Smooth muscle cell (in vitro differentiated cells): Measurements from ENCODE around the gene LRP1B. TPM values are rescaled to one million over a fixed set of nuclear protein-coding genes. Genes with fewer than 3 reads are reported as not detected.

Experiments
- DNase-seq: peaks from one replicate; lab custom pipeline; 2025; ENCODE audit not compliant: unreplicated experiment; lab: John Stamatoyannopoulos, UW
- H2AFZ ChIP-seq: fragments of 200-600 bp; sonication (generic); 2 replicates; pipeline ENCODE4 v1.6.0; 2016; ENCODE audit warnings: antibody characterized with exemption, low read depth, mild to moderate bottlenecking
- H3F3A ChIP-seq: fragments of 200-600 bp; sonication (generic); 2 replicates; pipeline ENCODE4 v1.6.0; 2017; ENCODE audit warnings: antibody characterized with exemption, low read depth
- H3K27ac ChIP-seq: fragments of 200-600 bp; sonication (generic); 2 replicates; pipeline ENCODE4 v1.5.1; 2016; ENCODE audit warnings: low read depth, mild to moderate bottlenecking
- H3K27me3 ChIP-seq: fragments of 200-600 bp; sonication (generic); 2 replicates; pipeline ENCODE4 v1.6.1; 2016; ENCODE audit warnings: low read depth, mild to moderate bottlenecking
- H3K36me3 ChIP-seq: fragments of 200-600 bp; sonication (generic); 2 replicates; pipeline ENCODE4 v1.5.1; 2016; ENCODE audit warnings: low read depth
- H3K4me1 ChIP-seq: fragments of 200-600 bp; sonication (generic); 2 replicates; pipeline ENCODE4 v1.5.1; 2016; ENCODE audit warnings: low read depth
- H3K4me2 ChIP-seq: fragments of 200-600 bp; sonication (generic); 2 replicates; pipeline ENCODE4 v1.6.0; 2016; ENCODE audit warnings: mild to moderate bottlenecking
- H3K4me3 ChIP-seq: fragments of 200-600 bp; sonication (generic); 2 replicates; pipeline ENCODE4 v1.5.1; 2016; ENCODE audit warnings: mild to moderate bottlenecking
- H3K79me2 ChIP-seq: fragments of 200-600 bp; sonication (generic); 2 replicates; pipeline ENCODE4 v1.6.0; 2016; ENCODE audit warnings: low read depth, mild to moderate bottlenecking
- H3K9ac ChIP-seq: fragments of 200-600 bp; sonication (generic); 2 replicates; pipeline ENCODE4 v1.6.0; 2016; ENCODE audit warnings: low read depth
- H3K9me3 ChIP-seq: fragments of 200-600 bp; sonication (generic); replicated peaks from 2 replicates; pipeline ENCODE4 v1.5.1; 2016; ENCODE audit warnings: low read depth
- H4K20me1 ChIP-seq: fragments of 200-600 bp; sonication (generic); 2 replicates; pipeline ENCODE4 v1.6.0; 2016; ENCODE audit warnings: low read depth
- CTCF ChIP-seq: fragments of 200-600 bp; sonication (generic); IDR thresholded peaks from 2 replicates; pipeline ENCODE4 v1.5.1; 2017; ENCODE audit warnings: borderline replicate concordance, mild to moderate bottlenecking, antibody characterized with exemption; ENCODE audit not compliant: insufficient read depth, poor library complexity, severe bottlenecking
- WGBS: methylation state at CpG from one replicate; pipeline ENCODE4 v1.1.7; 2016; ENCODE audit warnings: low lambda C conversion rate; 5-methylcytosine and 5-hydroxymethylcytosine counted together
- polyA plus RNA-seq: library from polyadenylated mRNA; unstranded; fragments of >200 nt; fragmentation: Nextera tagmentation; extraction: Ambion mirVana; gene quantifications from 2 replicates; pipeline ENCODE4 v1.2.1, GENCODE V29; 2016
- total RNA-seq: library from RNA; depleted of rRNA; stranded (reverse); fragments of >200 nt; gene quantifications from 2 replicates; pipeline ENCODE4 v1.2.3, GENCODE V29; 2014

LRP1B gene
- total and polyA plus RNA-seq, 2 experiments from 2014 or later: 0.08 to 2.9 TPM

GRCh38 chr2:141714496-141714895, 416.3 kb downstream of the LRP1B start:
- H3K79me2 ChIP-seq: no peaks in the 10 kb centered on the region
- no peak for TF ChIP-seq CTCF
- no peak overlapping the region for H3K27ac ChIP-seq
- no peak overlapping the region for H3K4me3 ChIP-seq
- H2AFZ ChIP-seq: no peak overlapping the region
- no peak overlapping the region for H3K4me2 ChIP-seq
- no peak for DNase-seq
- no peak overlapping the region for H3K9ac ChIP-seq
- H3K4me1 ChIP-seq: no peaks in the 10 kb centered on the region
- H3K36me3 ChIP-seq: no peaks in the 10 kb centered on the region
- H4K20me1 ChIP-seq: no peaks in the 10 kb centered on the region
- no peaks in the 10 kb centered on the region for H3K27me3 ChIP-seq
- WGBS: 76% methylated on average over 1 of the region's 1 CpG
- no peaks in the 10 kb centered on the region for H3F3A ChIP-seq
- H3K9me3 ChIP-seq: no peaks in the 10 kb centered on the region

GRCh38 chr2:141711627-141712026, 419.2 kb downstream of the LRP1B start:
- 42% methylated on average over 1 of the region's 1 CpG for WGBS
- Histone ChIP-seq H3K27me3 (no peaks in the 10 kb centered on the region), H3K27ac (no peak overlapping the region), H3K4me3 (no peak overlapping the region), H4K20me1 (no peaks in the 10 kb centered on the region), H3K79me2 (no peaks in the 10 kb centered on the region), H3K4me1 (no peaks in the 10 kb centered on the region), H3K36me3 (no peaks in the 10 kb centered on the region), H3K9ac (no peak overlapping the region), H2AFZ (no peak overlapping the region), H3F3A (no peaks in the 10 kb centered on the region), H3K4me2 (no peak overlapping the region), H3K9me3 (no peaks in the 10 kb centered on the region)
- DNase-seq: no peak
- no peak for TF ChIP-seq CTCF

- Histone ChIP-seq H3K27ac (no peak overlapping the region), H3K4me1 (no peaks in the 10 kb centered on the region), H3K27me3 (no peaks in the 10 kb centered on the region), H3K79me2 (no peaks in the 10 kb centered on the region), H3K4me2 (no peak overlapping the region), H3K4me3 (no peak overlapping the region), H4K20me1 (no peaks in the 10 kb centered on the region), H3K9me3 (no peaks in the 10 kb centered on the region), H2AFZ (no peak overlapping the region), H3F3A (no peaks in the 10 kb centered on the region), H3K36me3 (no peaks in the 10 kb centered on the region), H3K9ac (no peak overlapping the region)
- TF ChIP-seq CTCF: no peak
- WGBS: 81% methylated on average over 3 of the region's 3 CpGs
- DNase-seq: no peak
Observed at GRCh38 chr2:141710589-141711239, 420.1 kb downstream of the LRP1B start.

GRCh38 chr2:141709756-141710155, 421.1 kb downstream of the LRP1B start:
- DNase-seq: no peak
- H3K27ac ChIP-seq: no peak overlapping the region
- H3K4me2 ChIP-seq: no peak overlapping the region
- H3F3A ChIP-seq: no peaks in the 10 kb centered on the region
- H3K79me2 ChIP-seq: no peaks in the 10 kb centered on the region
- H3K9me3 ChIP-seq: no peaks in the 10 kb centered on the region
- no peaks in the 10 kb centered on the region for H3K36me3 ChIP-seq
- no peak overlapping the region for H3K9ac ChIP-seq
- no peaks in the 10 kb centered on the region for H4K20me1 ChIP-seq
- no peak for TF ChIP-seq CTCF
- no peak overlapping the region for H2AFZ ChIP-seq
- no peak overlapping the region for H3K4me3 ChIP-seq
- no peaks in the 10 kb centered on the region for H3K4me1 ChIP-seq
- H3K27me3 ChIP-seq: no peaks in the 10 kb centered on the region
- 70% methylated on average over 2 of the region's 2 CpGs for WGBS
